ENCODE measurements around the gene DCLRE1C.

- TF ChIP-seq SP1 (IDR thresholded peaks at IDR 0.05): no peak
- TF ChIP-seq ZNF384 (IDR thresholded peaks at IDR 0.05): no peak
- no peak for TF ChIP-seq BHLHE40 (IDR thresholded peaks at IDR 0.05; ENCODE audit: borderline replicate concordance)
- TF ChIP-seq SUZ12 (IDR thresholded peaks at IDR 0.05): no peak
- TF ChIP-seq TARDBP (IDR thresholded peaks at IDR 0.05): no peak
- no peak for TF ChIP-seq FOXK2 (IDR thresholded peaks at IDR 0.05)
Measured at GRCh38 chr10:14884082-14884481, 69.8 kb downstream of the DCLRE1C start.

Measured in HEK293T (cell line).